HCT116 (cell line): ENCODE measurements around the gene KRTAP5-4. TPM values are rescaled to one million over a fixed set of nuclear protein-coding genes. Genes with fewer than 3 reads are reported as not detected.

Experiments
- ATAC-seq: fragments of 200-7000 bp; cut with Tn5 transposase; 2 replicates; pipeline ENCODE4 v1.9.1; 2020; ENCODE audit warnings: mild to moderate bottlenecking, moderate library complexity
- BruUV-seq: library from RNA; stranded (reverse); fragments of 400-500 nt; replicated peaks from 2 replicates; lab custom pipeline; 2021; lab: Mats Ljungman, UMichigan
- CTCF ChIA-PET: fragments of 300-600 bp; sonication (Branson Sonifier 250); formaldehyde crosslinking; loops from one replicate; lab custom pipeline; 2021; ENCODE audit warnings: antibody characterized with exemption; lab: Charles Lee
- POLR2A ChIA-PET: fragments of 300-600, 350-600 bp; sonication (Branson Sonifier 250); formaldehyde crosslinking; loops from one replicate; lab custom pipeline; 2021; ENCODE audit warnings: antibody characterized with exemption; lab: Charles Lee
- RAD21 ChIA-PET, 2 experiments: fragments of 300-600 bp; sonication (Branson Sonifier 250); formaldehyde crosslinking; loops; one replicate each; lab custom pipeline; 2023; ENCODE audit warnings: low total read pairs in 2 of 2; ENCODE audit not compliant: uncharacterized antibody in 2 of 2, unreplicated experiment in 2 of 2, low non-redundant PET in 1 of 2; lab: Charles Lee
- DNase-seq: peaks from one replicate; pipeline ENCODE4 v3.0.0-alpha.2; 2010; ENCODE audit warnings: low read depth, low spot score
- H2AFZ ChIP-seq: fragments of 200-600 bp; shearing (Covaris generic), sonication (generic); 2 replicates; pipeline ENCODE4 v1.6.1; 2017; ENCODE audit warnings: low read depth, mixed run types, mixed read lengths, antibody characterized with exemption, low read length; ENCODE audit not compliant: poor library complexity, severe bottlenecking
- H3K27ac ChIP-seq: 2 replicates; pipeline ENCODE4 v1.5.1; 2012; ENCODE audit warnings: low read depth, low read length
- H3K27me3 ChIP-seq: fragments of 200-600 bp; sonication (generic); 2 replicates; pipeline ENCODE4 v1.6.1; 2016; ENCODE audit warnings: mixed run types, low read length, mixed read lengths; ENCODE audit not compliant: insufficient read depth
- H3K36me3 ChIP-seq, 2 experiments: fragments of 200-500 bp in 1 of 2; fragments of 200-600 bp in 1 of 2; sonication (Bioruptor generic) in 1 of 2; sonication (generic) in 1 of 2; 2 replicates each; pipeline versions ENCODE4 v1.5.1 to v1.6.1; 2014 to 2016; ENCODE audit warnings: low read length in 2 of 2, inconsistent platforms in 1 of 2, mixed read lengths in 1 of 2, mixed run types in 1 of 2; ENCODE audit not compliant: insufficient read depth in 2 of 2, control insufficient read depth in 1 of 2
- H3K4me1 ChIP-seq, 2 experiments: fragments of 200-600 bp in 1 of 2; sonication (generic) in 1 of 2; 2 replicates each; pipeline versions ENCODE4 v1.5.1 to v1.6.1; 2012 to 2017; ENCODE audit warnings: low read length in 2 of 2, inconsistent platforms in 1 of 2, mild to moderate bottlenecking in 1 of 2, mixed read lengths in 1 of 2, mixed run types in 1 of 2, moderate library complexity in 1 of 2; ENCODE audit not compliant: insufficient read depth in 2 of 2, control insufficient read depth in 1 of 2
- H3K4me2 ChIP-seq: fragments of 200-600 bp; sonication (generic); 2 replicates; pipeline ENCODE4 v1.6.1; 2017; ENCODE audit warnings: mixed run types, low read length, mixed read lengths
- H3K4me3 ChIP-seq, 2 experiments: fragments of 200-600 bp in 1 of 2; sonication (generic) in 1 of 2; replicated peaks in 1 of 2; 2 replicates each; pipeline ENCODE4 v1.5.1; 2011 to 2016; ENCODE audit warnings: low read length in 2 of 2, control low read depth in 1 of 2, low read depth in 1 of 2, mild to moderate bottlenecking in 1 of 2, mixed read lengths in 1 of 2, mixed run types in 1 of 2
- H3K79me2 ChIP-seq: fragments of 200-600 bp; sonication (generic); 2 replicates; pipeline ENCODE4 v1.6.1; 2017; ENCODE audit warnings: mild to moderate bottlenecking, mixed run types, low read length, moderate library complexity, mixed read lengths; ENCODE audit not compliant: insufficient read depth
- H3K9ac ChIP-seq: fragments of 200-600 bp; sonication (generic); 2 replicates; pipeline ENCODE4 v1.6.1; 2016; ENCODE audit warnings: low read length, mixed read lengths
- H3K9me2 ChIP-seq: fragments of 200-600 bp; sonication (generic), shearing (Covaris generic); 2 replicates; pipeline ENCODE4 v1.6.1; 2017; ENCODE audit warnings: mixed run types, mild to moderate bottlenecking, moderate library complexity; ENCODE audit not compliant: insufficient read depth
- H3K9me3 ChIP-seq, 2 experiments: fragments of 200-500 bp in 1 of 2; fragments of 200-600 bp in 1 of 2; sonication (Bioruptor generic) in 1 of 2; sonication (generic) in 1 of 2; 2 replicates each; pipeline ENCODE4 v1.6.1; 2014 to 2017; ENCODE audit warnings: low read length in 2 of 2, mixed read lengths in 2 of 2, inconsistent platforms in 1 of 2, low read depth in 1 of 2, mild to moderate bottlenecking in 1 of 2, mixed run types in 1 of 2, moderate library complexity in 1 of 2; ENCODE audit not compliant: control insufficient read depth in 1 of 2, insufficient read depth in 1 of 2
- H4K20me1 ChIP-seq: fragments of 200-600 bp; sonication (generic), shearing (Covaris generic); 2 replicates; pipeline ENCODE4 v1.6.1; 2017; ENCODE audit warnings: mixed run types, mild to moderate bottlenecking, moderate library complexity; ENCODE audit not compliant: insufficient read depth
- CEBPB ChIP-seq: IDR thresholded peaks from 2 replicates; pipeline ENCODE4 v1.6.1; 2012; ENCODE audit warnings: low read depth
- CTCF ChIP-seq, 3 experiments: fragments of 200-600 bp in 1 of 3; sonication (generic) in 1 of 3; IDR thresholded peaks in 2 of 3; conservative IDR thresholded peaks in 1 of 3; 2 replicates each; pipeline ENCODE4 v1.5.1; 2012 to 2017; ENCODE audit warnings: low read depth in 2 of 3, low read length in 2 of 3, antibody characterized with exemption in 1 of 3, borderline replicate concordance in 1 of 3, control low read depth in 1 of 3, mild to moderate bottlenecking in 1 of 3, mixed read lengths in 1 of 3, mixed run types in 1 of 3, moderate library complexity in 1 of 3; ENCODE audit not compliant: insufficient read depth in 1 of 3
- EGR1 ChIP-seq: IDR thresholded peaks from 2 replicates; pipeline ENCODE4 v1.6.1; 2012; ENCODE audit warnings: low read depth
- ELF1 ChIP-seq: IDR thresholded peaks from 2 replicates; pipeline ENCODE4 v1.6.1; 2012; ENCODE audit warnings: low read depth, borderline replicate concordance
- EZH2 ChIP-seq: fragments of 200-600 bp; sonication (generic); IDR thresholded peaks from 2 replicates; pipeline ENCODE4 v1.6.1; 2017; ENCODE audit warnings: antibody characterized with exemption, mixed run types
- FOSL1 ChIP-seq: IDR thresholded peaks from 2 replicates; pipeline ENCODE4 v1.6.1; 2012; ENCODE audit warnings: low read depth
- POLR2AphosphoS5 ChIP-seq: IDR thresholded peaks from 2 replicates; pipeline ENCODE4 v1.6.1; 2011; ENCODE audit warnings: mild to moderate bottlenecking, low read depth, low read length, moderate library complexity
- RAD21 ChIP-seq: IDR thresholded peaks from 2 replicates; pipeline ENCODE4 v1.6.1; 2012; ENCODE audit warnings: low read depth, mild to moderate bottlenecking
- SIN3A ChIP-seq: IDR thresholded peaks from 2 replicates; pipeline ENCODE4 v1.6.1; 2012; ENCODE audit warnings: low read depth
- SP1 ChIP-seq: IDR thresholded peaks from 2 replicates; pipeline ENCODE4 v1.6.1; 2012; ENCODE audit warnings: low read depth
- YY1 ChIP-seq: IDR thresholded peaks from 2 replicates; pipeline ENCODE4 v1.6.1; 2011; ENCODE audit warnings: low read length, low read depth, moderate library complexity, mild to moderate bottlenecking; ENCODE audit not compliant: insufficient replicate concordance; ENCODE audit errors: extremely low read depth
- ZFX ChIP-seq: fragments of 450-650 bp; IDR thresholded peaks from 2 replicates; pipeline ENCODE4 v1.6.1; 2017
- ZNF274 ChIP-seq: fragments of 200-500 bp; sonication (Bioruptor generic); IDR thresholded peaks from 2 replicates; pipeline ENCODE4 v1.6.1; 2014; ENCODE audit warnings: mild to moderate bottlenecking, low read depth, low read length, inconsistent platforms
- intact Hi-C: fragments of 100-400 bp; cut with micrococcal nuclease; formaldehyde crosslinking; loops from 2 replicates; pipeline ENCODE4 v1.10.0; 2022
- total RNA-seq: library from RNA; stranded (reverse); gene quantifications from one replicate; pipeline ENCODE4 v1.2.1, GENCODE V29; 2021; ENCODE audit not compliant: unreplicated experiment

The KRTAP5-4 gene
- total RNA-seq, 1 experiment from 2014 or later = not detected

- peak overlapping the region; percentile 36 for H3K4me2 ChIP-seq
- no TSS peak for BruUV-seq
- no peak overlapping the region for H3K9ac ChIP-seq
- intact Hi-C loops = loop anchor here (2.0 kb wide), 1 partner anchor 514 kb away; no protein-coding TSS in a partner anchor
- no peaks in the 10 kb centered on the region for H3K9me3 ChIP-seq
- RAD21 ChIA-PET = no interaction called here
- peaks cover 0 to 6% of the 10 kb centered on the region in 2 experiments; a peak in 1 of 4 replicates for H3K4me1 ChIP-seq
- no peaks in the 10 kb centered on the region for H4K20me1 ChIP-seq
- CTCF ChIA-PET = interaction anchor here (0.6 to 1.7 kb wide), 4 partner anchors 15 to 82 kb away, joined by 3 to 6 read pairs (median 4); no protein-coding TSS in a partner anchor
- H3K9me2 ChIP-seq = no peaks in the 10 kb centered on the region
- ATAC-seq = peak; percentile 99
- H3K36me3 ChIP-seq = no peaks in the 10 kb centered on the region
- TF ChIP-seq POLR2AphosphoS5 (no peak), ZNF274 (no peak), ELF1 (no peak), YY1 (peak; percentile 34), EGR1 (no peak), SIN3A (no peak), RAD21 (peak; percentile 73), SP1 (no peak), CEBPB (no peak), EZH2 (no peak), FOSL1 (no peak), ZFX (no peak), CTCF (IDR thresholded peaks at IDR 0.05 in 2 of 3, conservative IDR thresholded peaks at IDR 0.05 in 1 of 3; ENCODE audit: borderline replicate concordance in 1 of 3, insufficient read depth in 1 of 3, low read depth in 2 of 3, low read length in 2 of 3) (peak; percentile 79 to 98 (median 97))
- POLR2A ChIA-PET = no interaction called here
- H3K79me2 ChIP-seq = no peaks in the 10 kb centered on the region
- DNase-seq = no peak
- H3K27ac ChIP-seq = no peak overlapping the region
- no peak overlapping the region for H3K4me3 ChIP-seq
- H3K27me3 ChIP-seq = peaks cover 3% of the 10 kb centered on the region; the same call in 1 of the 2 replicates
- H2AFZ ChIP-seq = peak overlapping the region; percentile 32
Observed at GRCh38 chr11:1628506-1629325, 6.8 kb upstream of the KRTAP5-4 start.
